HepG2 (cell line): ENCODE results near the gene TOMM22. TPM values are rescaled to one million over a fixed set of nuclear protein-coding genes. Genes with fewer than 3 reads are reported as not detected.
A peak's percentile ranks its signal among the peaks of the same experiment; 100 is the strongest.

Experiments used
- E2F5 ChIP-seq: sonication (generic); formaldehyde crosslinking; conservative IDR thresholded peaks from 2 replicates; pipeline ENCODE4 v1.4.0; 2020; ENCODE audit warnings: missing genetic modification reagents
- ERF ChIP-seq: IDR thresholded peaks from 2 replicates; pipeline ENCODE4 v1.6.1; 2018; ENCODE audit warnings: missing biosample characterization, missing genetic modification reagents
- HDAC6 ChIP-seq: fragments of 200-600 bp; sonication (generic); IDR thresholded peaks from 2 replicates; pipeline ENCODE4 v1.7.0; 2017; ENCODE audit warnings: mild to moderate bottlenecking, antibody characterized with exemption, low read length, low read depth
- HMG20A ChIP-seq: IDR thresholded peaks from 2 replicates; pipeline ENCODE4 v1.6.1; 2016; ENCODE audit warnings: borderline replicate concordance
- HNRNPLL ChIP-seq: fragments of 200-400 bp; formaldehyde crosslinking; IDR thresholded peaks from 2 replicates; pipeline ENCODE4 v1.6.1; 2017; ENCODE audit warnings: mild to moderate bottlenecking, low read depth, low read length; ENCODE audit not compliant: poor library complexity, severe bottlenecking
- MATR3 ChIP-seq: sonication (generic); formaldehyde crosslinking; IDR thresholded peaks from 2 replicates; pipeline ENCODE4 v1.4.0; 2020; ENCODE audit warnings: missing genetic modification reagents
- NFYC ChIP-seq: IDR thresholded peaks from 2 replicates; pipeline ENCODE4 v1.6.1; 2016; ENCODE audit warnings: missing genetic modification reagents, missing compliant biosample characterization
- PITX1 ChIP-seq: sonication (generic); formaldehyde crosslinking; IDR thresholded peaks from 2 replicates; pipeline ENCODE4 v1.5.1; 2020; ENCODE audit warnings: mild to moderate bottlenecking, missing genetic modification reagents
- RARG ChIP-seq: sonication (generic); formaldehyde crosslinking; IDR thresholded peaks from 2 replicates; pipeline ENCODE4 v1.4.0; 2020; ENCODE audit warnings: low read depth, mild to moderate bottlenecking, missing genetic modification reagents
- SATB2 ChIP-seq: sonication (generic); formaldehyde crosslinking; IDR thresholded peaks from 2 replicates; pipeline ENCODE4 v1.5.0; 2020; ENCODE audit warnings: missing genetic modification reagents
- SP5 ChIP-seq: IDR thresholded peaks from 2 replicates; pipeline ENCODE4 v1.6.1; 2016; ENCODE audit warnings: low read depth, borderline replicate concordance
- TARDBP ChIP-seq: sonication (generic); formaldehyde crosslinking; IDR thresholded peaks from 2 replicates; pipeline ENCODE4 v1.8.0; 2022; ENCODE audit warnings: mild to moderate bottlenecking, missing genetic modification reagents
- ZMYM2 ChIP-seq: sonication (generic); formaldehyde crosslinking; IDR thresholded peaks from 2 replicates; pipeline ENCODE4 v1.8.0; 2022; ENCODE audit warnings: mild to moderate bottlenecking, missing genetic modification reagents
- ZNF264 ChIP-seq: sonication (generic); formaldehyde crosslinking; IDR thresholded peaks from 2 replicates; pipeline ENCODE4 v1.4.0; 2020; ENCODE audit warnings: missing genetic modification reagents
- ZNF7 ChIP-seq: IDR thresholded peaks from 2 replicates; pipeline ENCODE4 v1.6.1; 2016; ENCODE audit warnings: missing biosample characterization, missing genetic modification reagents
- ZNF710 ChIP-seq: sonication (generic); formaldehyde crosslinking; IDR thresholded peaks from 2 replicates; pipeline ENCODE4 v1.5.0; 2020; ENCODE audit warnings: mild to moderate bottlenecking, missing genetic modification reagents, borderline replicate concordance
- ZNF776 ChIP-seq: sonication (generic); formaldehyde crosslinking; IDR thresholded peaks from 2 replicates; pipeline ENCODE4 v1.4.0; 2020; ENCODE audit warnings: mild to moderate bottlenecking, missing genetic modification reagents
- ZNF878 ChIP-seq: sonication (generic); formaldehyde crosslinking; IDR thresholded peaks from 2 replicates; pipeline ENCODE4 v1.8.1; 2023; ENCODE audit warnings: mild to moderate bottlenecking, missing genetic modification reagents, moderate library complexity
- polyA plus RNA-seq, 8 experiments: library from polyadenylated mRNA; depleted of rRNA in 3 of 8; stranded (reverse) in 7 of 8; unstranded in 1 of 8; fragments of >200 nt; fragmentation: Illumina TruSeq in 4 of 8; extraction: Trizol in 4 of 8; gene quantifications; 2 replicates each; pipeline versions ENCODE4 v1.2.1 to v1.2.3, GENCODE V29; 2011 to 2016; ENCODE audit warnings: low read depth in 4 of 8, missing spikeins in 1 of 8, mixed read lengths in 1 of 8; ENCODE audit not compliant: insufficient read depth in 1 of 8
- total RNA-seq, 5 experiments: library from RNA; depleted of rRNA; stranded (reverse); fragments of >200 nt; fragmentation: Illumina TruSeq; extraction: Trizol; gene quantifications; 2 replicates each; pipeline ENCODE4 v1.2.3, GENCODE V29; 2016; ENCODE audit warnings: low read depth in 1 of 5
- TF ChIP-seq, protein P1 (sequence below): sonication (generic); formaldehyde crosslinking; IDR thresholded peaks from 2 replicates; pipeline ENCODE4 v1.5.0; 2020; ENCODE audit warnings: missing genetic modification reagents
- TF ChIP-seq, protein P2 (sequence below): sonication (generic); formaldehyde crosslinking; IDR thresholded peaks from 2 replicates; pipeline ENCODE4 v1.8.0; 2023; ENCODE audit warnings: mild to moderate bottlenecking, missing genetic modification reagents
- TF ChIP-seq, protein P3 (sequence below), 2 experiments: IDR thresholded peaks; 2 replicates each; pipeline ENCODE4 v1.6.1; 2011 to 2012; ENCODE audit warnings: low read length in 2 of 2, borderline replicate concordance in 1 of 2, low read depth in 1 of 2, mild to moderate bottlenecking in 1 of 2, moderate library complexity in 1 of 2

Gene TOMM22
- total and polyA plus RNA-seq, 2 of the 13 experiments (the other 11 are each of a cell fraction or from before 2014, with no cell fraction given) = 46.9 to 118 TPM

- TF ChIP-seq HDAC6 (no peak), TARDBP (peak; percentile 21; the same call in 1 of the 2 replicates), PITX1 (CRISPR knock-in tag) (peak; percentile 51; the same call in 1 of the 2 replicates), ZNF7 (no peak), SATB2 (CRISPR knock-in tag) (0 out of 2 replicates have a peak, but pooled peaks have one; percentile 64), ZMYM2 (CRISPR knock-in tag) (no peak), NFYC (no peak), HNRNPLL (peak; percentile 26), HMG20A (CRISPR knock-in tag) (no peak), ZNF264 (CRISPR knock-in tag) (no peak), SP5 (CRISPR knock-in tag) (peak; percentile 83), ERF (peak; percentile 37; the same call in 1 of the 2 replicates), ZNF710 (no peak), ZNF776 (CRISPR knock-in tag) (no peak), ZNF878 (CRISPR knock-in tag) (no peak), RARG (CRISPR knock-in tag) (no peak), MATR3 (CRISPR knock-in tag) (no peak), E2F5 (CRISPR knock-in tag) (no peak)
- TF ChIP-seq, protein P1, sequence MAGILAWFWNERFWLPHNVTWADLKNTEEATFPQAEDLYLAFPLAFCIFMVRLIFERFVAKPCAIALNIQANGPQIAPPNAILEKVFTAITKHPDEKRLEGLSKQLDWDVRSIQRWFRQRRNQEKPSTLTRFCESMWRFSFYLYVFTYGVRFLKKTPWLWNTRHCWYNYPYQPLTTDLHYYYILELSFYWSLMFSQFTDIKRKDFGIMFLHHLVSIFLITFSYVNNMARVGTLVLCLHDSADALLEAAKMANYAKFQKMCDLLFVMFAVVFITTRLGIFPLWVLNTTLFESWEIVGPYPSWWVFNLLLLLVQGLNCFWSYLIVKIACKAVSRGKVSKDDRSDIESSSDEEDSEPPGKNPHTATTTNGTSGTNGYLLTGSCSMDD = no peak
- TF ChIP-seq, protein P2, sequence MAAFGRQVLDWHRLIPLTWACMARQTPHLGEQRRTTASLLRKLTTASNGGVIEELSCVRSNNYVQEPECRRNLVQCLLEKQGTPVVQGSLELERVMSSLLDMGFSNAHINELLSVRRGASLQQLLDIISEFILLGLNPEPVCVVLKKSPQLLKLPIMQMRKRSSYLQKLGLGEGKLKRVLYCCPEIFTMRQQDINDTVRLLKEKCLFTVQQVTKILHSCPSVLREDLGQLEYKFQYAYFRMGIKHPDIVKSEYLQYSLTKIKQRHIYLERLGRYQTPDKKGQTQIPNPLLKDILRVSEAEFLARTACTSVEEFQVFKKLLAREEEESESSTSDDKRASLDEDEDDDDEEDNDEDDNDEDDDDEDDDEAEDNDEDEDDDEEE = peak; percentile 43; the same call in 1 of the 2 replicates
- TF ChIP-seq, protein P3, sequence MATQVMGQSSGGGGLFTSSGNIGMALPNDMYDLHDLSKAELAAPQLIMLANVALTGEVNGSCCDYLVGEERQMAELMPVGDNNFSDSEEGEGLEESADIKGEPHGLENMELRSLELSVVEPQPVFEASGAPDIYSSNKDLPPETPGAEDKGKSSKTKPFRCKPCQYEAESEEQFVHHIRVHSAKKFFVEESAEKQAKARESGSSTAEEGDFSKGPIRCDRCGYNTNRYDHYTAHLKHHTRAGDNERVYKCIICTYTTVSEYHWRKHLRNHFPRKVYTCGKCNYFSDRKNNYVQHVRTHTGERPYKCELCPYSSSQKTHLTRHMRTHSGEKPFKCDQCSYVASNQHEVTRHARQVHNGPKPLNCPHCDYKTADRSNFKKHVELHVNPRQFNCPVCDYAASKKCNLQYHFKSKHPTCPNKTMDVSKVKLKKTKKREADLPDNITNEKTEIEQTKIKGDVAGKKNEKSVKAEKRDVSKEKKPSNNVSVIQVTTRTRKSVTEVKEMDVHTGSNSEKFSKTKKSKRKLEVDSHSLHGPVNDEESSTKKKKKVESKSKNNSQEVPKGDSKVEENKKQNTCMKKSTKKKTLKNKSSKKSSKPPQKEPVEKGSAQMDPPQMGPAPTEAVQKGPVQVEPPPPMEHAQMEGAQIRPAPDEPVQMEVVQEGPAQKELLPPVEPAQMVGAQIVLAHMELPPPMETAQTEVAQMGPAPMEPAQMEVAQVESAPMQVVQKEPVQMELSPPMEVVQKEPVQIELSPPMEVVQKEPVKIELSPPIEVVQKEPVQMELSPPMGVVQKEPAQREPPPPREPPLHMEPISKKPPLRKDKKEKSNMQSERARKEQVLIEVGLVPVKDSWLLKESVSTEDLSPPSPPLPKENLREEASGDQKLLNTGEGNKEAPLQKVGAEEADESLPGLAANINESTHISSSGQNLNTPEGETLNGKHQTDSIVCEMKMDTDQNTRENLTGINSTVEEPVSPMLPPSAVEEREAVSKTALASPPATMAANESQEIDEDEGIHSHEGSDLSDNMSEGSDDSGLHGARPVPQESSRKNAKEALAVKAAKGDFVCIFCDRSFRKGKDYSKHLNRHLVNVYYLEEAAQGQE (IDR thresholded peaks at IDR 0.05; ENCODE audit: borderline replicate concordance in 1 of 2, low read depth in 1 of 2, low read length in 2 of 2) = no peak
Observed at GRCh38 chr22:38656256-38657044, 25.3 kb upstream of the TOMM22 start, which contains the start of the genes CBY1 and FAM227A (continued).
